HG02759 (cell line): Measurements from ENCODE around the gene XPO5.

Experiments
- ATAC-seq: cut with Tn5 transposase; IDR thresholded peaks from one replicate; pipeline ENCODE4 v1.9.1; 2021; ENCODE audit warnings: mild to moderate bottlenecking, moderate library complexity; ENCODE audit not compliant: unreplicated experiment

XPO5 gene

DNA sequence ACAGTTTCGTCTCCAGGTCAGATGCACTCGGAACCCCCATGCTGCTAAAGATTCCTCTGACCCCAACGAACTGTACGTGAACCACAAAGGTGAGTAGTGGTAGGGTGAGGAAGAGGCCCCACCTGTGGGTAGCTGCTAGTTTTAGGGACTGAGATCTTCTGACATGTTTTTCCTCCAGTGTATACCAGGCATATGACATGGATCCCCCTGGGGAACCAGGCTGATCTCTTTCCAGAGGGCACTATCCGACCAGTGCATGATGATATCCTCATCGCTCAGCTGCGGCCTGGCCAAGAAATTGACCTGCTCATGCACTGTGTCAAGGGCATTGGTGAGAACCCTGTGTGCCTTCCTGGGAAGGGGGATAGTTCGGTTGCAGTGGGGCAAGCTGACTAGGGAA is 55.7 kb downstream of the XPO5 start:
- no peak for ATAC-seq

DNA sequence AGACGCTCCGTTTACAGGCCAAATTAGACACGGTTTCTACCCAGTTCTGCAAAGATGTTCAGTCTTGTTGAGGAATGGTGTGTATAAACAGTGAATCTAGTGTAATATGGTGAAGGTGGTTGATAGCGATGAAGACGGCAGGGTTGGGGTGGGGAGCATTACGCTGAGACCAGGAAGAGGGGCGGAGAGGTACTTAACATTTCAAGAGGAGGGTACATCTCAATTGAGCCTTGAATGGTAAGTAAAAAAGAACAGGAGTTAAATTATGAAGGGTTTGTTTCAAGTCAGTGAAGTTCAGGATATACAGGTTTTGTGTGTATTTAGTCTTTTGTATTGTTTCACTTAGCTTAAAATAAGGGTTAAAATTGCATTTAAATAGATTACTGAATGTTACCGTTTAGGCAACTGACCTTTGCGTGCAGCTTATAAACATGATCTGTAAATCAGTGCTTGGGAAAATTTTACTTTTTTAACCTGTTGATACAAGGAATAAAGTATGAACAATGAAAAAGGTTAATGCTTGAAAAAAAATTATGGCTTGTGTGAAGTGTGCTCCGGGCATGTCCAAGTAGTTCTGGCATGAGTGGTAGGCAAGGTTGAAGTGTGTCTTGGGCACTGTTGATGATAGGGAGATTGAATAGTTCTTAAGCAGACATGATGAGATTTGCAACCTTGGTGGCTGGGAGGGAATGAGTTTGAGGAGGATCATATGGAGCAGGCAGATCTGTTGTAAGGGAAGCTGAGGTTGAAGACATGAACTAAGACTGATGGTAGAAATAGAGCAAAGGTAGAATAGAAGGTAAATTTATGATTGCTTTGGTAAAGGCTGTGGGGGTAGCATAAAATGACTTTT is 58.1 kb downstream of the XPO5 start:
- ATAC-seq = peak; percentile 7

GRCh38 chr6:43516697-43517504 is 58.9 kb downstream of the XPO5 start, which contains the start of the genes POLR1C and YIPF3:
TSS of gene POLR1C (plus strand) at chr6:43517089. CDS start at chr6:43517110, 21 bp downstream.
TSS of gene YIPF3 (minus strand) at chr6:43516926. CDS start at chr6:43516807, 119 bp downstream.
- ATAC-seq = peak; percentile 88

GRCh38 chr6:43516367-43516696 is 59.5 kb downstream of the XPO5 start:
- ATAC-seq = no peak

GRCh38 chr6:43515808-43516207 is 60.0 kb downstream of the XPO5 start:
- ATAC-seq = no peak

DNA sequence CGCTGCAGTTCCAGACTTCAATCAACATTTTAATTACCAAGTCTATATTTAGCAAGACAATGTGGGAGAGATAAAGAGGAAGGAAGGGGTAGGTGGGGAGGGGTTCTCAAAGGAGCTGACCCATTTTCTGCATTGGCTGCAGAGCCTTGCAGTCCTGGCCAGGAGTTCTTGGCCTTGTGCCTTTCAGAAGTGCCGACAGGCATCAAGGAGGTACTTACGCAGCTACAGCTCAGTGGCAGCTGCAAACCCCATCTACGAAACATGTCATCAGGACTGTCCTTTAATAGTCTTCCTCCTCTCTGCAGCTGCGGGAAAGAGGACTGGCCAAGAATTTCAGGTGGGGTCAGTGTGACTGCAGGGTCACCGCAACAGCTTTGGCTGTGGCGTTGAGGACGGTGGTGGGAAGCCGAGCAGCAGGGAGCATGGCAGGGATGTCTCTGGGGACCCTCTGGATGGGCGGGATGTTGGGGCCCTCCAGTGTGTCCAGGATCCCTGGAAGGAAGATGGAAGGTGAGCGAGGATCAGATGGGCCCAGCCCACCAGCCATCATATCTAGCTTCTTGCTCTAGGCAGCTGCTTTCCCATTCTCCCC is 63.9 kb downstream of the XPO5 start:
- no peak for ATAC-seq

- no peak for ATAC-seq
Measured at GRCh38 chr6:43510827-43511163, 65.0 kb downstream of the XPO5 start.

- peak; percentile 80 for ATAC-seq
Measured at GRCh38 chr6:43509984-43510826, 65.6 kb downstream of the XPO5 start, which contains the start of gene LRRC73. TSS of gene LRRC73 (minus strand) at chr6:43510346. CDS start at chr6:43509785, 561 bp downstream.

- ATAC-seq = no peak
Measured at GRCh38 chr6:43509142-43509983, 66.5 kb downstream of the XPO5 start.

DNA sequence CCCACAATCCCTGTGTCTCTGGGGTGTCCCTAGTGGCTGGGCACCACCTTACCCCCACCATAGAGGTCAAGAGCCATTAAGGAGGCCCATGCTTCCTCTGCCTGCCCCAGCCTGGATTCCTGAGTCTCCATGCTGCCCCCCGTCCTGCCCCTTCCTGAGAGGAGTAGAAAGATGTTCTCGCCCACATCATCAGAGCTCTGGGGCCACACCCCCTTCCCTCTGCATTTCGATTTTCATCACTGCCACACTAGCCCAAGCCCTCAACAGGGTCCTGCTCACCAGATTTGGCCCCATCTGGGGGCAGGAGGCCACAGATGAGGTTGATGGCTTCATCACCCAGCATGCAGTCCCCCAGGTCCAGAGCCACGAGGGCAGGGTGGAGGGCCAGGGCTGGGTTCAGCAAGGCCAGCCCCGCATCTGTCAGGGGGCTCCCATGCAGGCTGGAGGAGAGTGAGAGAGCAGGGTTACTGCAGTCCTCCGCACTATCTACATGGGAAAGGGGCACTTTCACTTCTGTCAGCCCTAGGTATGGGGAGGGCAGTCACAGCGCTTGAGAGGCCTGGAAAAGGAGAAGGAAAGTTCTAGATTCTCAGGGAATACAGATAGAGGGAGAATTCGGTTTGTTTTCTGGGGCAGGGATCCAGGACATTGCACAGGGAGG is 67.2 kb downstream of the XPO5 start:
- no peak for ATAC-seq

- peak; percentile 49 for ATAC-seq
Measured at GRCh38 chr6:43506667-43507471, 69.0 kb downstream of the XPO5 start.

GRCh38 chr6:43506171-43506570 is 69.7 kb downstream of the XPO5 start:
- no peak for ATAC-seq

DNA sequence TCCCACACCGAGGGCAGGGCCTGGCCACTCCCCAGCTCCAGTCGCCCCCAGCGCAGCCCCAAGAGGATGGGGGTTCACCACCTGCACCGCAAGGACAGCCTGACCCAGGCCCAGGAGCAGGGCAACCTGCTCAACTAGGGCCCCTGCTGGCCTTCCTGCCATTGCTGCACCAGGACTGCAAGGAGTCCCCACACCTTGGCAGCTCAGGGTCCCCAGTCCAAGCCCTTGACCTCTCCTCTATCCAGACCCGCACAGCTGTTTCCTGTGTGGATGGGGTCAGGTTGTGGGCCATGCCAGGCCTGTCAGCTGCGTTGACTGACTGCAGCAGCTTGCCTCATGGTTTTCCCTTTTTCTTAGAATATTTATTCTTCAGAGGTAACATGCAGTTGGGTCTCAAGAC is 70.1 kb downstream of the XPO5 start:
- no peak for ATAC-seq

DNA sequence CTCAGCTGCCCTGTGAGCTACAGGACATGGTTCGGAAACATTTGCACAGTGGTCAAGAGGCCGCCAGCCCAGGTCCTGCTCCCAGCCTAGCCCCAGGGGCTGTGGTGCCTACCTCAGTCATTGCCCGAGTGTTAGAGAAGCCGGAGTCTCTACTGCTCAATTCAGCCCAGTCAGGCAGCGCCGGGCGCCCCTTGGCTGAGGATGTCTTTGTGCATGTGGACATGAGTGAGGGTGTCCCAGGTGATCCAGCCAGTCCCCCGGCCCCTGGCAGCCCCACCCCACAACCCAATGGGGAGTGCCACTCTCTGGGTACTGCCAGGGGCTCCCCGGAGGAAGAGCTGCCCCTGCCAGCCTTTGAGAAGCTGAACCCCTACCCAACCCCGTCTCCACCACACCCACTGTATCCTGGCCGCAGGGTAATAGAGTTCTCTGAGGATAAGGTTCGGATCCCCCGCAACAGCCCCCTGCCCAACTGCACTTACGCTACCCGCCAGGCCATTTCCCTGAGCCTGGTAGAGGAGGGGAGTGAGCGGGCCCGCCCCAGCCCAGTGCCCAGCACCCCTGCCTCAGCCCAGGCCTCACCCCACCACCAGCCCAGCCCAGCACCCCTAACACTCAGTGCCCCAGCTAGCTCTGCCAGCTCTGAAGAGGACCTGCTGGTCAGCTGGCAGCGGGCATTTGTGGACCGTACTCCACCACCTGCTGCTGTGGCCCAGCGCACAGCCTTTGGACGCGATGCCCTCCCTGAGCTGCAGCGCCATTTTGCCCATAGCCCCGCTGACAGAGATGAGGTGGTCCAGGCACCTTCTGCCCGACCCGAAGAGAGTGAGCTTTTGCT is 70.9 kb downstream of the XPO5 start:
- ATAC-seq = no peak

GRCh38 chr6:43503443-43503842 is 72.4 kb downstream of the XPO5 start:
- ATAC-seq = no peak

- no peak for ATAC-seq
Measured at GRCh38 chr6:43502666-43503065, 73.2 kb downstream of the XPO5 start.

- ATAC-seq = no peak
Measured at GRCh38 chr6:43500921-43501320, 74.9 kb downstream of the XPO5 start.
